ENCODE measurements around the gene USP36. TPM values are rescaled to one million over a fixed set of nuclear protein-coding genes. Genes with fewer than 3 reads are reported as not detected.
"Not testable (repeated sequence)": the region's sequence is repeated elsewhere in the genome, so short reads cannot be mapped to it uniquely, and the experiment has no call there.

Gene USP36
- total RNA-seq, 1 donor from 2014 or later: 21.8 TPM

DNA sequence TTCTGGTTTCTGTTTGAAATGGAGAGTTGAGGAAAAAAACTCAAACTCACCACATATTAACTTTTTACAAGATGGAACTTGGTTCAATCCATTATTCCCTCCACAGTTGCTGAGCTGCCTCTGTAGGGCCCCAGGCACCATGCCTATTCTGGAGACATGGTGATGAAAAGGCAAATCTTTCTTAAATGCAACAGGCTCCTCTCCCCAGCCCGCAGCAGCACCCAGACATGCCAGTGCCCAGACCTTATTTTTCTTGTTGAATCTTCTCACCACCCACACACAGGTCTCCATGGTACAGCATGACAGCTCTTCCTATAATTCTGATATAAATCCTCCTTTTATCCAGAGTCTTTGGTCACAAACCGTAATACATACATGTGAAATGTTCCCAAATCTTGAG, 66.2 kb downstream of the USP36 start:
- ATAC-seq (peak; percentile 23), DNase-seq (ENCODE audit: low spot score) (no peak)

DNA sequence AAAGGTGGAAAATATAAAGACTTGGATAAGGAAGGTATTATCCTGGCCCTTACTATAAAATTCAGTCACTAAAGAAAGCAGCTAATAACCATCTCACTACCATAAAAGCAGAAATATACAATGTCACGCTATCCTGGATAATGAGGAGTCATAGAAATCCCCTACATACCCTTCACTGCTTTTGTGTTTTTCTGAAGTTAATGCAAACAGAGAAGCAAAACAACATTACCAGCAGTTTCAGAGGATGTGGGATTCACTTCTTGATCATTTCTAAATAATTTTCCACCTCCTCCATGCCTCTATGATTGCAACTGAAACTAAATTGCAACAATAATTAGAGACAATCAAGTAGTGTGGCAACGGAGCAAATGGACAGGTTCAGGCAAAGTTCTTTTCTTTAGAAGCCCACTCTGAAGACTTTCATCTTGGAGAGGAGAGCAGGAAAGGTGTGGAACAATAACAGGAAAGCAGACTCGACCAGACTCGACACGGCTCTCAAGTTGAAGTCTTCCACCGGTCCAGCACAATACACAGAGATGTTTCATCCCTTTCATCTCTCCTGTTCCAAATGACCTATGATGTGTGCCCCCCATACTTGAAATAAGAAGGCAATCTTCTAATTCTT, 68.7 kb downstream of the USP36 start:
- ATAC-seq: no peak
- no peak for DNase-seq (ENCODE audit: low spot score)

- peak; percentile 61 for DNase-seq (ENCODE audit: low spot score)
- peak; percentile 92 for ATAC-seq
Observed at GRCh38 chr17:78769196-78769773, 71.3 kb downstream of the USP36 start.

GRCh38 chr17:78767806-78768205, 72.8 kb downstream of the USP36 start:
- ATAC-seq (no peak), DNase-seq (ENCODE audit: low spot score) (no peak)

- ATAC-seq: peak; percentile 28
Observed at GRCh38 chr17:78766743-78767294, 73.8 kb downstream of the USP36 start.

GRCh38 chr17:78766225-78766624, 74.4 kb downstream of the USP36 start:
- ATAC-seq (no peak), DNase-seq (ENCODE audit: low spot score) (peak; percentile 30)

More at GRCh38 chr17:78766743-78767294, 73.8 kb downstream of the USP36 start:
- DNase-seq (ENCODE audit: low spot score): peak; percentile 39

DNA sequence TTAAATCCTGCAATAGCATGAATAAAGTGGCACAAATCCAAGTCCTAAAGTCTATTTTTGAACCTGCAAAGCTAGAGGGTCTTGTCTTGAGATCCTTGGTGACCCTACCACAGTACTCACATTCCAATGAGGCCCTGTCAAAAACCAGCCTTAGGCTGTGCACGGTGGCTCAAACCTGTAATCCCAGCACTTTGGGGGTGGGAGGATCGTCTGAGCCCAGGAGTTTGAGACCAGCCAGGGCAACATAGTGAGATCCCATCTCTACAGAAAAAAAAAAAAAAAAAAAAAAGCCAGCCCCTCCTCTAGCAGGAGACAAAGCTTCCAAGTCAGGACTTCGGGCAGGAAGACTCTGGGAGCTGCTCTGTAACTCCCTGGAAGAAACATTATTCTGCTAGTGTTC, 74.8 kb downstream of the USP36 start:
- no peak for ATAC-seq
- DNase-seq (ENCODE audit: low spot score): no peak

GRCh38 chr17:78764871-78765270, 75.7 kb downstream of the USP36 start:
- no peak for ATAC-seq

DNA sequence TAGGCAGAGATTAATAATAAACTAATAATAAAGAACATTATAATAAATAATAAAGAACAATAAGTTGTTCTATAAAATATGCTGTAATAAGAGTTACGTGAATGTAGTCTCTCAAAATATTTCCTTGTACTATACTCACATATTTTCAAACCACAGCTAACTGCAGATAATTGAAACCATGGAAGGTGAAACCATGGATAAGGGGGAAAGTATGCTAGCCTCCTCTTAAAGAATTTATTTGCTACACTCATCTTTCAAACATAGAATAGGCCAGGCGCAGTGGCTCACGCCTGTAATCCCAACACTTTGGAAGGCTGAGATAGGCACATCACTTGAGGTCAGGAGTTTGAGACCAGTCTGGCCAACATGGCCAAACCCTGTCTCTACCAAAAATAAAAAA, 77.1 kb downstream of the USP36 start:
- ATAC-seq (no peak), DNase-seq (ENCODE audit: low spot score) (no peak)

More at GRCh38 chr17:78764871-78765270, 75.7 kb downstream of the USP36 start:
- peak; percentile 41 for DNase-seq (ENCODE audit: low spot score)

- DNase-seq (ENCODE audit: low spot score): no peak
- peak; percentile 29 for ATAC-seq
Observed at GRCh38 chr17:78761789-78762406, 78.7 kb downstream of the USP36 start.

DNA sequence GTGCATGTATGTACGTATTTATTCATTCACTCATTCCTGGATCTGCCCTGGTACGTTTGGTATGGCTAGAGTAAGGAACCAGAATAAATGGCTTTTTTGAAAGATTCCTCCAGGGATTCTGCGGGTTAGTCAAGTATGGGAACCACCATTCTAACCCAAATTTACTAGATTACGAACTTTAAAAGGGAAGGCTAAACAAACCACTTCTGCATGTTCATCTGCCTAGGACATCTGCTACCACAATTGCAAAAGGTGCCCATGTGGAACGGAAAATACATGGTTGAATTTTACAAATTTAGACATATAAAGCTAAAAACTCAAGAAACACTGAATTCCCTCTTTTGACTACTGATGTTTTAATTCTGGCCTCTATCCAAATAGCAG, 80.7 kb downstream of the USP36 start:
- ATAC-seq: no peak
- DNase-seq (ENCODE audit: low spot score): no peak

GRCh38 chr17:78759203-78759968, 81.2 kb downstream of the USP36 start:
- DNase-seq (ENCODE audit: low spot score) (no peak), ATAC-seq (peak; percentile 28)

DNA sequence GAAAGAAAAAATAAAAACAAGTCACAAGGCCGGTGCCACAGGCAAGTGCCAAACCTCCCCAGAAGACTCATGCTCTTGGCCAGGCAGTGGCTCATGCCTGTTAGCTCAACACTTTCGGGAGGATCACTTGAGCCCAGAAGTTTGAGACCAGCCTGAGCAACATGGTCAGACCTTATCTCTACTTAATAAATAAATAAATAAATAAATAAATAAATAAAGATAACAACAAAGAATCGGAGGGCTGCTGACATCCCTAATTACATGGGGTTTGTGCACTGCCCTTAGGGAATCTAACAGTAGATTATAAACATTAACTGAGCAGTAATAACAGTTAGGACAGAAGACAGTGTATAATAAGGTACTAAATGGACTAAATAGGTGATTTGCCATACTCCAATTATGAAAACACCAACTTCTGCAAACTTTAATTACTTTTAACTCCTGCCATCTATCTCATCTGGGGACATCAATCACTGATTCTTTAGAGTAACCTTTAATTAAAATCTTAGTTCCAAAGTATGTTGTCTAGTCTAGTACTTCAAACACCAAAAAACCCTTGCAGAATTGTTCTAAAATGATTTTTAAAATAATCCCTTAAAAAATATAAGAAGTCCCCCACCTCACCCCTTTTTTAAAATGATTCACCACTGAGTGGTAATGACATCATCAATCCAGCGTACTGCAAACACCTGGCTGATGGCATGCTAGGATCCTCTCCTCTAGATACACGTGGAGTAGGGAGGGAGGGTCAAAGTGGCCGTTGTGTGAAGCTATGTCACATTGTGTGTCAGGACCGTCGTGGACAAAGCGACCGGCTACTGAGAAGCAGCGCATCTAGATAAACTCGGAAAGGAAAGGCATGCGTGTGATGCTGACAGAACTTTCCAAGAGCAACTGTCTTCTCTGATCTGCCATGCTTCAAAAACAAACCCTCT, 87.0 kb downstream of the USP36 start:
- ATAC-seq (no peak), DNase-seq (ENCODE audit: low spot score) (no peak)

DNA sequence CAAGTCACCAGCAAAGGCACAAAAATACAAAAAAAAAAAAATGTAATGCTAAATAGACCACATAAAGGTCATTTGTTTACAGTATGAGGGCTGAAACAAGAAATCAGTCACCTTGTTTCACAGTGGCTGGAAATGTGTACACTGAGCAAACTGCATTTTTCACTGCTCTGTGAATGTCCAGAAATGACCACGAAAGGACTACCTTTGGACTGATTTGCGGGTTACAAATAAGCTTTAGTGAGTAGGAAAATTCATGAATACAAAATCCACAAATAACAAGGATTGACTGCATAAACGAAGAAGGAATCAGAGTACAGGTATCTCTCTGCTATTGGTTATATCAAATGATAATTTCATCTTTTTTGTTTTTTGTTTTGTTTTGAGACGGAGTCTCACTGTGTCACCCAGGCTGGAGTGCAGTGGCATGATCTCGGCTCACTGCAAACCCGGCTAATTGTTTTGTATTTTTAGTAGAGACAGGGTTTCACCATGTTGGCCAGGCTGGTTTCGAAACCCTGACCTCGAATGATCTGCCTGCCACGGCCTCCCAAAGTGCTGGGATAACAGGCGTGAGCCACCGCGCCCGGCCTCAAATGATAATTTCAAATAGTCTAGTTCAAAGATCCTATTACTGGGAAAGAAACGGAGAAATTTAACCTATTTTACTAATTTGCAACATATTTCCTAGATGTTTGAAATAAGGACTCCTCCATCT, 89.0 kb downstream of the USP36 start:
- ATAC-seq: peak; percentile 5

DNA sequence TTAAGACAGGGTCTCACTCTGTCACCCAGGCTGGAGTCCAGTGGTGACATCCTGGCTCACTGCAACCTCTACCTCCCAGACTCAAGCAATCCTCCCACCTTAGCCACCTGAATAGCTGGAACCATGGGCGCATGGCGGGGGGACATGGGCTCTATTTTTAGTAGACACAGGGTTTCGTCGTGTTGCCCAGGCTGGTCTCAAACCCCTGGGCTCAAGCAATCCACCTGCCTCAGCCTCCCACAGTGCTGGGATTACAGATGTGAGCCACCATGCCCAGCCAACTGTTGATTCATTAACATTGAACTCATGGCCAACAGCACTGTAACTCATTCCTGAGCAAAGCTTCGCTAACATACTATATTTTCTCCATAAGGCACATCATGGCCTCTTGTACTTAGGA, 89.6 kb downstream of the USP36 start:
- not testable (repeated sequence) for ATAC-seq; DNase-seq (ENCODE audit: low spot score)

More for the DNA sequence above, 89.0 kb downstream of the USP36 start:
- DNase-seq (ENCODE audit: low spot score): no peak

DNA sequence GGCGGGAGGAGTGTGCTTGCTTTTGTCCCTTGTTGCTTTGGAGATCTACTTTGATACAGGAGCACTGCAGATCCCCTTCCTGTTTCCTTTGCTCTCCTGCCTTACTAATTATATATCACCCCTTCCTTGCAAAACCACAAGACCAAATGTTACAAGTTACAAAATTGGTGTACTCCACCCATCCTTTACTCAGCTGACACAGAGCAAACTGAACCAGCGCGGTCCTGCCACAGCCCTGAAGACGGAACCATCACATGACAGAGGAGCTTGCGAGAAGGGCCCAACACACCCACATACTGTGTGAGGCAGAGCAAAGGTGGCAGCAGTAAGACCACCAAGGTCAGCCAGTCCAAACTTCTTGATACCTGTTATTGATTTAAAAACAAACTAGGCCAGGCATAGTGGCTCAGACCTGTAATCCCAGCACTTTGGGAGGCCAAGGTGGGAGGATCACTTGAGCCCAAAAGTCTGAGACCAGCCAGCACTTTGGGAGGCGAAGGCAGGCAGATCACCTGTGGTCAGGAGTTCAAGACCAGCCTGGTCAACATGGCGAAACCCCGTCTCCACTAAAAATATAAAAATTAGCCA, 91.8 kb downstream of the USP36 start:
- peak; percentile 74 for DNase-seq (ENCODE audit: low spot score)
- ATAC-seq: peak; percentile 51

GRCh38 chr17:78748048-78748729, 92.4 kb downstream of the USP36 start:
- DNase-seq (ENCODE audit: low spot score) (peak; percentile 78), ATAC-seq (peak; percentile 65)

DNA sequence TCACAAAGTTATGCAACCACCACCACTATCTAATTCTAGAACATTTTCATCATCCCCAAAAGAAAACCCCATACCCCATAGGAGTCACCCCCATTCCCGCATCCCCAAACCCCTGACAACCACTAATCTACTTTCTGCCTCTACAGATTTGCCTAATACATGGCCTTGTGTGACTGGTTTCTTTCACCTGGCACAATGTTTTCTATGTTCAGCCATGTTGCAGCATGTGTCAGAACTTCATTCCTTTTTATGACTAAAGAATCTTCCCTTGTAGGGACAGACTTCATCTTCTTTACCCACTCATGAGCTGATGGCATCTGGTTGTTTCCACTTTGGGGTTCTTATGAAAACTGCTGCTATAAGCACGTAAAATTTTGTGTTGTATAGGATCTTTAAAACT, 93.1 kb downstream of the USP36 start:
- DNase-seq (ENCODE audit: low spot score) (no peak), ATAC-seq (no peak)

- no peak for DNase-seq (ENCODE audit: low spot score)
- peak; percentile 51 for ATAC-seq
Observed at GRCh38 chr17:78746949-78747269, 93.7 kb downstream of the USP36 start.

Measured in left lobe of liver (tissue), 2 donors.